ENCODE measurements around the gene CCDC80.

Gene CCDC80

DNA sequence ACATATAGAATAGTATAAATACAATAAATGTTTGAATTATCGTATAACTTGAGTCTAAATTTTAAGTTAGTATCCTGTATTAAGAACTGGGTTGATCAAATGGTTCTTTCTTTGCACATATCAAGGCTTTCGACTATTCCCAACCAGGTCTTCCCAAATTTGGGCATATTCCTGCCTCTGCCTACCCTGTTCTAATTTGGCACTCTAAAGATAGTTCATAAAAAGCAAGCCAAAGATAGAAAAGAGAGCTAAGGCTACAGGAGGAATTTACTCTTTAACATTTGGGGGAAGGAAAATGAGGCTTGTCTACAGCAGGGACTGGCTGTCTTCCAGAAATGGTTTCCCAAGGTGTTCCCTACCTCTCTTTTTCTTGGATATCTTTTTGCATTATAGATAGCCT is 43.0 kb downstream of the CCDC80 start:
- DNase-seq (ENCODE audit: low read depth): no peak
- H3K4me3 ChIP-seq (ENCODE audit: low read depth, low read length): no peak overlapping the region
- TF ChIP-seq, protein P1, sequence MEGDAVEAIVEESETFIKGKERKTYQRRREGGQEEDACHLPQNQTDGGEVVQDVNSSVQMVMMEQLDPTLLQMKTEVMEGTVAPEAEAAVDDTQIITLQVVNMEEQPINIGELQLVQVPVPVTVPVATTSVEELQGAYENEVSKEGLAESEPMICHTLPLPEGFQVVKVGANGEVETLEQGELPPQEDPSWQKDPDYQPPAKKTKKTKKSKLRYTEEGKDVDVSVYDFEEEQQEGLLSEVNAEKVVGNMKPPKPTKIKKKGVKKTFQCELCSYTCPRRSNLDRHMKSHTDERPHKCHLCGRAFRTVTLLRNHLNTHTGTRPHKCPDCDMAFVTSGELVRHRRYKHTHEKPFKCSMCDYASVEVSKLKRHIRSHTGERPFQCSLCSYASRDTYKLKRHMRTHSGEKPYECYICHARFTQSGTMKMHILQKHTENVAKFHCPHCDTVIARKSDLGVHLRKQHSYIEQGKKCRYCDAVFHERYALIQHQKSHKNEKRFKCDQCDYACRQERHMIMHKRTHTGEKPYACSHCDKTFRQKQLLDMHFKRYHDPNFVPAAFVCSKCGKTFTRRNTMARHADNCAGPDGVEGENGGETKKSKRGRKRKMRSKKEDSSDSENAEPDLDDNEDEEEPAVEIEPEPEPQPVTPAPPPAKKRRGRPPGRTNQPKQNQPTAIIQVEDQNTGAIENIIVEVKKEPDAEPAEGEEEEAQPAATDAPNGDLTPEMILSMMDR (conservative IDR thresholded peaks at IDR 0.05; ENCODE audit: low read depth, low read length): no peak

GRCh38 chr3:112594856-112595255 is 46.1 kb downstream of the CCDC80 start:
- H3K4me3 ChIP-seq (ENCODE audit: low read depth, low read length): no peak overlapping the region
- DNase-seq (ENCODE audit: low read depth): no peak
- TF ChIP-seq, protein P1 (conservative IDR thresholded peaks at IDR 0.05; ENCODE audit: low read depth, low read length): no peak

- no peak for DNase-seq (ENCODE audit: low read depth)
- TF ChIP-seq, protein P1 (conservative IDR thresholded peaks at IDR 0.05; ENCODE audit: low read depth, low read length): no peak
- H3K4me3 ChIP-seq (ENCODE audit: low read depth, low read length): no peak overlapping the region
Measured at GRCh38 chr3:112593258-112593657, 47.7 kb downstream of the CCDC80 start.

- TF ChIP-seq, protein P1 (conservative IDR thresholded peaks at IDR 0.05; ENCODE audit: low read depth, low read length): no peak
- H3K4me3 ChIP-seq (ENCODE audit: low read depth, low read length): no peak overlapping the region
- peak; percentile 17 for DNase-seq (ENCODE audit: low read depth)
Measured at GRCh38 chr3:112587336-112587735, 53.6 kb downstream of the CCDC80 start.

- TF ChIP-seq, protein P1 (conservative IDR thresholded peaks at IDR 0.05; ENCODE audit: low read depth, low read length): no peak
- DNase-seq (ENCODE audit: low read depth): peak; percentile 24
- no peak overlapping the region for H3K4me3 ChIP-seq (ENCODE audit: low read depth, low read length)
Measured at GRCh38 chr3:112585782-112586181, 55.2 kb downstream of the CCDC80 start.

GRCh38 chr3:112583105-112583504 is 57.8 kb downstream of the CCDC80 start:
- TF ChIP-seq, protein P1 (conservative IDR thresholded peaks at IDR 0.05; ENCODE audit: low read depth, low read length): no peak
- H3K4me3 ChIP-seq (ENCODE audit: low read depth, low read length): no peak overlapping the region
- no peak for DNase-seq (ENCODE audit: low read depth)

DNA sequence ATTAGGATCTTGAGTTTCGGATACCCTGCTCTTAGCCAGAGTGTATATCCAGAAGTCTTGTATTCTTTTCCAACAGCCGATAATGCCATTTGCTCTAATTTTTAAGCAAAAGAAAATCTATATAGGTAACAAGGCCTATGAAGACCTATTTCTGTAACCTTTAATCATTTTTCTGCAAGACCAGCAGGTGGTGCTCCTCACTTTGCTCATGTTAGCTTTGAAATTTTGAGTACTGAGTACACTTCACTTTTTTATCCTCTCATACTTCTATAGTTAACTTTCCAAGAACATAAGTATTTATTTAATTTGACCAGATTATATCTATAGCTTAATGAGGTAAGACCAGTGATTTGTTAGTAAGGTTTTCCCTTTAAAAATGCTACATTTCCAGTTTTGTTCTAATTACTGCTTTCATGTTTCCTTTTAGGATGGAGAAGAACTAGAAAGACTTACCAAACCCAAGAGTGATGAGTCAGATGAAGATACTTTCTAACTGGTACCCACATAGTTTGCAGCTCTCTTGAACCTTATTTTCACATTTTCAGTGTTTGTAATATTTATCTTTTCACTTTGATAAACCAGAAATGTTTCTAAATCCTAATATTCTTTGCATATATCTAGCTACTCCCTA is 58.6 kb downstream of the CCDC80 start:
- DNase-seq (ENCODE audit: low read depth): peak; percentile 92
- H3K4me3 ChIP-seq (ENCODE audit: low read depth, low read length): no peak overlapping the region
- TF ChIP-seq, protein P1 (conservative IDR thresholded peaks at IDR 0.05; ENCODE audit: low read depth, low read length): peak; percentile 73
